ENCODE results near the gene SLC6A17.

Gene SLC6A17

DNA sequence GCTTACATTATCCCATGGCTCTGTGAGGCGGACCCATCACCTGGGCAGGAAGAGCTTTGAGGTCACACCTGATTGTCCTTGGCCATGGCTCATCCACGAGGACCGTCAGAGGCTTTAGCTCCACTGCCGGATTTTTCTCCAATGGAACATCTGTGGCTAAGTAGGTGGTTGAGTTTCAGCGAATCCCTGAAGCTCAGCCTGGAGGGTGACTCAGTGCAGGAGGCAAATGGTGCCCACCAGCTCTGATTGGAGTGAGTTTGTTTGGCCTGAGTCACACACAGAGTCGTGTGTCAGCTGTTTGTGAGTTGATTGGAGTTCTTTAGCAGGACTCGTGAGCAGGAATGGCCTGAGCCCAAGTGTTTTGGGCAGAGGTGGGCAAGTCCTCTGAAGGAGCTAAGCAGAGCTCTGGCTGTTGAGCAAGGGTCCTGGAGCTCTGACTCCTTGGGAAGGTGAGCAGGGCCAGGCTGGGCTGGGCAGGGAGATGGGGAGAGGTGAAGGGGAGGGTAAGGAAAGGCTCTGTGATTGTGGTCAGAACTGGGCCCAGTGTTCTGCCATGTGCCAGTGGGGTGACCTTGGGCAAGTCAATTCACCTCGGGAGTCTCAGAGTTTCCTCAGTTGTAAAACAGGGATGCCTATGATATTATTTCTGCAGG, 2.0 kb downstream of the SLC6A17 start:
- no peaks in the 10 kb centered on the region for H3K36me3 ChIP-seq (ENCODE audit: insufficient read depth, low read length)
- no peak overlapping the region for H3K27ac ChIP-seq (ENCODE audit: low read depth, low read length, poor library complexity, severe bottlenecking)
- H3K9me2 ChIP-seq (ENCODE audit: low read depth, low read length): no peaks in the 10 kb centered on the region
- TF ChIP-seq EZH2 (IDR thresholded peaks at IDR 0.05; ENCODE audit: borderline replicate concordance, low read length): no peak
- TF ChIP-seq, protein P1, sequence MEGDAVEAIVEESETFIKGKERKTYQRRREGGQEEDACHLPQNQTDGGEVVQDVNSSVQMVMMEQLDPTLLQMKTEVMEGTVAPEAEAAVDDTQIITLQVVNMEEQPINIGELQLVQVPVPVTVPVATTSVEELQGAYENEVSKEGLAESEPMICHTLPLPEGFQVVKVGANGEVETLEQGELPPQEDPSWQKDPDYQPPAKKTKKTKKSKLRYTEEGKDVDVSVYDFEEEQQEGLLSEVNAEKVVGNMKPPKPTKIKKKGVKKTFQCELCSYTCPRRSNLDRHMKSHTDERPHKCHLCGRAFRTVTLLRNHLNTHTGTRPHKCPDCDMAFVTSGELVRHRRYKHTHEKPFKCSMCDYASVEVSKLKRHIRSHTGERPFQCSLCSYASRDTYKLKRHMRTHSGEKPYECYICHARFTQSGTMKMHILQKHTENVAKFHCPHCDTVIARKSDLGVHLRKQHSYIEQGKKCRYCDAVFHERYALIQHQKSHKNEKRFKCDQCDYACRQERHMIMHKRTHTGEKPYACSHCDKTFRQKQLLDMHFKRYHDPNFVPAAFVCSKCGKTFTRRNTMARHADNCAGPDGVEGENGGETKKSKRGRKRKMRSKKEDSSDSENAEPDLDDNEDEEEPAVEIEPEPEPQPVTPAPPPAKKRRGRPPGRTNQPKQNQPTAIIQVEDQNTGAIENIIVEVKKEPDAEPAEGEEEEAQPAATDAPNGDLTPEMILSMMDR (IDR thresholded peaks at IDR 0.05; ENCODE audit: low read length): no peak
- no peak overlapping the region for H3K9ac ChIP-seq (ENCODE audit: low read length)
- H3K79me2 ChIP-seq (ENCODE audit: insufficient read depth, low read length): no peaks in the 10 kb centered on the region
- no peaks in the 10 kb centered on the region for H3K9me3 ChIP-seq (ENCODE audit: low read length)
- H3K4me3 ChIP-seq (ENCODE audit: low read depth, low read length, poor library complexity, severe bottlenecking): no peak overlapping the region
- no peak overlapping the region for H3K4me2 ChIP-seq (ENCODE audit: low read length)
- H4K20me1 ChIP-seq (ENCODE audit: insufficient read depth, low read length): no peaks in the 10 kb centered on the region
- H2AFZ ChIP-seq (ENCODE audit: low read length): no peak overlapping the region
- H3K27me3 ChIP-seq (ENCODE audit: insufficient read depth, low read length): no peaks in the 10 kb centered on the region
- no peaks in the 10 kb centered on the region for H3F3A ChIP-seq (ENCODE audit: insufficient read depth, low read length)
- H3K4me1 ChIP-seq (ENCODE audit: insufficient read depth, low read length, severe bottlenecking): no peaks in the 10 kb centered on the region

DNA sequence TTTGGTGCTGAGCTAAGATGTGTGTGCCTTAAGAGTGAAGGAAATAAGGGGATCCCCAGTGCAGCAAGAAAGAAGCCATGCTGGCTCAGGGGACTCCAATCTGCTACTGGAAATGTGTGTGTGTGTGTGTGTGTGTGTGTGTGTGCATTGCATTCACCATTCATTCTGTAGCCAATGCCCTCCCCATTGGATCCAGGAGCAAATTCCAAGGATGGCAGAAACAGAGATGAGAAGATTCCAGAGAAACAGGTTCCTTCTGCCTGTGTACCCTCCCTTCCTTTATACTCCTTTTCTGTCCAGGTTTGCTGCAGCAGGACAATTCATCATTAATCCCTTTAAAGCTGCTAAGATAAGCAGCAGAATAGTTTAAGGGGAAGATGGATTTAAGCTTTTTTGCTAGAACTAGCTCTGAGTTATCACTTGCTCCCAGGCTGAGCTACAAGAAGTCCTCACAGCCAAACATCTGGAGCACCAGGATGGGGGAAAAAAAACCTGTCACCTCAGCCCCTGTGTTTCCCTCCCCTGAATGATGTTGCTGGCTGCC, 3.2 kb downstream of the SLC6A17 start:
- Histone ChIP-seq H3K9ac (ENCODE audit: low read length) (no peak overlapping the region), H3K4me3 (ENCODE audit: low read depth, low read length, poor library complexity, severe bottlenecking) (no peak overlapping the region), H3K27me3 (ENCODE audit: insufficient read depth, low read length) (no peaks in the 10 kb centered on the region), H3F3A (ENCODE audit: insufficient read depth, low read length) (no peaks in the 10 kb centered on the region), H3K4me1 (ENCODE audit: insufficient read depth, low read length, severe bottlenecking) (no peaks in the 10 kb centered on the region), H3K9me3 (ENCODE audit: low read length) (no peaks in the 10 kb centered on the region), H3K9me2 (ENCODE audit: low read depth, low read length) (no peaks in the 10 kb centered on the region), H3K27ac (ENCODE audit: low read depth, low read length, poor library complexity, severe bottlenecking) (no peak overlapping the region), H3K4me2 (ENCODE audit: low read length) (no peak overlapping the region), H4K20me1 (ENCODE audit: insufficient read depth, low read length) (no peaks in the 10 kb centered on the region), H2AFZ (ENCODE audit: low read length) (no peak overlapping the region), H3K79me2 (ENCODE audit: insufficient read depth, low read length) (no peaks in the 10 kb centered on the region), H3K36me3 (ENCODE audit: insufficient read depth, low read length) (no peaks in the 10 kb centered on the region)
- TF ChIP-seq, protein P1 (IDR thresholded peaks at IDR 0.05; ENCODE audit: low read length): no peak
- no peak for TF ChIP-seq EZH2 (IDR thresholded peaks at IDR 0.05; ENCODE audit: borderline replicate concordance, low read length)

DNA sequence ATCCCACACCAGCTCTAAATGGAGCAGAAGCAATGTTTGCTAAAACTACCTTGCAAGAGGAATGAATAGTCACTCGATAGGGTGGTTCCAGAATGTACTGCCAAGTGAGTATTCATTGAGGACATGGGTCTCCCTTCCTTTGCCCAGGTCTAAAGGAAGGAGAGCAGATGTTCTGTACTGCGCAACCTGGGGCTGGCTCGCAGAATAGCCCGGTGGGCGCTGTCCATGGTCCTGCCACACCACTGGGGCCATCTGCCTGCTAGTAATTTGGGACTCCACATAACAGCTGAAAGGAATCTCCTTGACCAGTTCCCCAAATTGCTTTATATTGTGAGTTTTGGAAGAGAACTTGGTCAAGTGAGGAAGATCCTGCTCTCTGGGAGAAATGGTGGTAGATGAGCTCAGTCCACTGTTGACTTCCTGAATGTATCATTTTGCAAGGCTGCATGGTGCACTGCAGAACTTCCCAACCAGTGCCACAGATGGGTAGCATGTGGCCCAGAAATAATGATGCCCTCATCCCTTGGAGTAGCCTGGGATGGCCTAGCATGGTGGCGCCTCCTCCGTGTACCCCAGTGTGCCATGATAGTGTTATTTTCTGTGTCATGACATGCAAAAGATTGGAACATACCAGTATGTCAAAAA, 5.7 kb downstream of the SLC6A17 start:
- H4K20me1 ChIP-seq (ENCODE audit: insufficient read depth, low read length): no peaks in the 10 kb centered on the region
- no peaks in the 10 kb centered on the region for H3K4me1 ChIP-seq (ENCODE audit: insufficient read depth, low read length, severe bottlenecking)
- no peaks in the 10 kb centered on the region for H3K27me3 ChIP-seq (ENCODE audit: insufficient read depth, low read length)
- H3K9me3 ChIP-seq (ENCODE audit: low read length): no peaks in the 10 kb centered on the region
- H3K9ac ChIP-seq (ENCODE audit: low read length): no peak overlapping the region
- H3K9me2 ChIP-seq (ENCODE audit: low read depth, low read length): no peaks in the 10 kb centered on the region
- no peak overlapping the region for H3K27ac ChIP-seq (ENCODE audit: low read depth, low read length, poor library complexity, severe bottlenecking)
- TF ChIP-seq EZH2 (IDR thresholded peaks at IDR 0.05; ENCODE audit: borderline replicate concordance, low read length): no peak
- TF ChIP-seq, protein P1 (IDR thresholded peaks at IDR 0.05; ENCODE audit: low read length): no peak
- no peaks in the 10 kb centered on the region for H3K36me3 ChIP-seq (ENCODE audit: insufficient read depth, low read length)
- H3F3A ChIP-seq (ENCODE audit: insufficient read depth, low read length): no peaks in the 10 kb centered on the region
- no peak overlapping the region for H3K4me2 ChIP-seq (ENCODE audit: low read length)
- H2AFZ ChIP-seq (ENCODE audit: low read length): no peak overlapping the region
- no peaks in the 10 kb centered on the region for H3K79me2 ChIP-seq (ENCODE audit: insufficient read depth, low read length)
- H3K4me3 ChIP-seq (ENCODE audit: low read depth, low read length, poor library complexity, severe bottlenecking): no peak overlapping the region
